Gastrocnemius medialis (tissue), 4 donors: ENCODE results near the gene FNDC3A. TPM values are rescaled to one million over a fixed set of nuclear protein-coding genes. Genes with fewer than 3 reads are reported as not detected.

ENCODE experiments used
- ATAC-seq, 2 donors: fragments of 150-250 bp; one replicate each; pipeline ENCODE4 v1.9.1; 2016
- DNase-seq, 2 donors: peaks; one replicate each; pipeline ENCODE4 v3.0.0-alpha.2; 2019
- H3K27ac ChIP-seq, 4 donors: fragments of 200-600 bp; sonication (generic); 1 replicate in 1 of 4; 2 replicates in 3 of 4; pipeline ENCODE4 v1.5.1; 2016 to 2018; ENCODE audit warnings: mild to moderate bottlenecking in 2 of 4, moderate library complexity in 1 of 4
- H3K27me3 ChIP-seq, 3 donors: fragments of 200-600 bp; sonication (generic) in 2 of 3; 1 replicate in 1 of 3; 2 replicates in 2 of 3; pipeline versions ENCODE4 v1.5.1 to v1.6.0; 2016 to 2019; ENCODE audit warnings: mild to moderate bottlenecking in 1 of 3, moderate library complexity in 1 of 3
- H3K36me3 ChIP-seq, 2 donors: fragments of 200-600 bp; sonication (generic) in 1 of 2; one replicate each; pipeline ENCODE4 v1.5.1; 2017 to 2018
- H3K4me1 ChIP-seq, 2 donors: fragments of 200-600 bp; sonication (generic) in 1 of 2; one replicate each; pipeline ENCODE4 v1.5.1; 2016 to 2017; ENCODE audit warnings: mild to moderate bottlenecking in 2 of 2
- H3K4me3 ChIP-seq, 4 donors: fragments of 200-600 bp; sonication (generic) in 3 of 4; 1 replicate in 1 of 4; 2 replicates in 3 of 4; pipeline ENCODE4 v1.5.1; 2016 to 2019; ENCODE audit warnings: mild to moderate bottlenecking in 2 of 4
- H3K9me3 ChIP-seq, 3 donors: fragments of 200-600 bp; sonication (generic) in 2 of 3; 1 replicate in 1 of 3; 2 replicates in 2 of 3; pipeline ENCODE4 v1.5.1; 2016 to 2019
- POLR2A ChIP-seq, 2 donors: fragments of 450-650 bp; IDR thresholded peaks; one replicate each; pipeline ENCODE4 v1.6.1; 2017; ENCODE audit warnings: antibody characterized with exemption in 2 of 2, mild to moderate bottlenecking in 2 of 2, moderate library complexity in 2 of 2
- in situ Hi-C, 4 donors: fragments of 200-750 bp; cut with MboI; loops; one replicate each; pipeline versions ENCODE4 v1.15.0 to v1.8.0; 2017; ENCODE audit warnings: low sequenced_read_pairs in 4 of 4
- intact Hi-C: fragments of 100-400 bp; cut with DNase I; formaldehyde crosslinking; loops from one replicate; pipeline ENCODE4 v1.15.1; 2023; ENCODE audit warnings: low total_unique reads
- total RNA-seq, 4 donors: library from RNA; depleted of rRNA; stranded (reverse); fragments of >200 nt; gene quantifications; one replicate each; pipeline versions ENCODE4 v1.1.0 to v1.2.3, GENCODE V29; 2016
- TF ChIP-seq, protein P1 (sequence below), 5 experiments: fragments of 450-650 bp in 3 of 5; fragments of 200-600 bp in 2 of 5; sonication (generic) in 2 of 5; IDR thresholded peaks in 4 of 5; conservative IDR thresholded peaks in 1 of 5; 1 replicate in 4 of 5; 2 replicates in 1 of 5; pipeline ENCODE4 v1.5.1; 2016 to 2019; ENCODE audit warnings: antibody characterized with exemption in 5 of 5, mild to moderate bottlenecking in 3 of 5, moderate library complexity in 3 of 5

FNDC3A gene
- total RNA-seq, 4 donors from 2014 or later: 9.6 to 18.3 (median 10.4) TPM

DNA sequence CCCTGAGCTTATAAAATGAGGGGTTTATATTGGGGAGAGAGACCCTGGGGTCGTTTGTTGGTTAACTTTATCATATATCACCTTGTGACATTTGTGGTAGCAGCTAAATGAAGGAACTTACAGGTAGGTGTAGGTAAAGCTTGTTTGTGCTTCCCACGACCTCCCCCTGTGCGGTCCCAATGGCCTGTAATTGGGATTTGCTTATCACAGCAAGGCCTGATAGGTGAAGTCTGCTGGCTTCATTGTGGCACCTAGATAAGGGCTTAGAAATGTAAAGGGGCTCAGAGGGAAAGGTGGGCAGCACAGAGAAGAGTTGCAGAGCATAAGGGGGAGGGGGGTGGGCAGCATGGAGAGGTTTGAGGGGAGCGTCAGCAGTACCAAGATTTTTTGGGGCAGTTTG is 208.9 kb downstream of the FNDC3A start:
- Histone ChIP-seq H3K36me3 (peaks cover 0 to 63% of the 10 kb centered on the region in 2 donors), H3K27ac (no peak overlapping the region), H3K4me1 (no peaks in the 10 kb centered on the region), H3K4me3 (no peak overlapping the region), H3K27me3 (no peaks in the 10 kb centered on the region), H3K9me3 (no peaks in the 10 kb centered on the region)
- ATAC-seq (no peak), DNase-seq (no peak)
- TF ChIP-seq POLR2A (IDR thresholded peaks at IDR 0.05): no peak
- TF ChIP-seq, protein P1, sequence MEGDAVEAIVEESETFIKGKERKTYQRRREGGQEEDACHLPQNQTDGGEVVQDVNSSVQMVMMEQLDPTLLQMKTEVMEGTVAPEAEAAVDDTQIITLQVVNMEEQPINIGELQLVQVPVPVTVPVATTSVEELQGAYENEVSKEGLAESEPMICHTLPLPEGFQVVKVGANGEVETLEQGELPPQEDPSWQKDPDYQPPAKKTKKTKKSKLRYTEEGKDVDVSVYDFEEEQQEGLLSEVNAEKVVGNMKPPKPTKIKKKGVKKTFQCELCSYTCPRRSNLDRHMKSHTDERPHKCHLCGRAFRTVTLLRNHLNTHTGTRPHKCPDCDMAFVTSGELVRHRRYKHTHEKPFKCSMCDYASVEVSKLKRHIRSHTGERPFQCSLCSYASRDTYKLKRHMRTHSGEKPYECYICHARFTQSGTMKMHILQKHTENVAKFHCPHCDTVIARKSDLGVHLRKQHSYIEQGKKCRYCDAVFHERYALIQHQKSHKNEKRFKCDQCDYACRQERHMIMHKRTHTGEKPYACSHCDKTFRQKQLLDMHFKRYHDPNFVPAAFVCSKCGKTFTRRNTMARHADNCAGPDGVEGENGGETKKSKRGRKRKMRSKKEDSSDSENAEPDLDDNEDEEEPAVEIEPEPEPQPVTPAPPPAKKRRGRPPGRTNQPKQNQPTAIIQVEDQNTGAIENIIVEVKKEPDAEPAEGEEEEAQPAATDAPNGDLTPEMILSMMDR (IDR thresholded peaks at IDR 0.05 in 4 of 5, conservative IDR thresholded peaks at IDR 0.05 in 1 of 5): no peak
- in situ Hi-C loops (no loop called here), intact Hi-C loops (no loop called here)

DNA sequence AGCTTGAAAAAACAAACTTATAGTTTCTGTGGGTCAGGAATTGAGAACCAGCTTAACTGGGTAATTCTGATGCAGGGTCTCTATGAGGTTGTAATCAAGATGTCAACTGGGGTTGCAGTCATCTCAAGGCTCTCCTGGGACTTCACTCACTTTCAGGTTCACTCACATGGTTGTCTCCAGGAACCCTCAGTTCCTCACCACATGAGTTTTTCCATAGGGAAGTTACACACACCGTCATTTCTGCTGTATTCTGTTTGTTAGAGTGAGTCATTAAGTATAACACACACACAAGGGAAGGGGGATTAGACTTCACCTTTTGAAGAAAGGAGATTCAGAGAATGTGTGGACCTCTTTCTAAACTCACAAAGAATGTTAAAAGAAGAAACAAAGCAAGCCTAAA is 209.6 kb downstream of the FNDC3A start:
- H3K4me3 ChIP-seq: no peak overlapping the region
- TF ChIP-seq, protein P1 (IDR thresholded peaks at IDR 0.05 in 4 of 5, conservative IDR thresholded peaks at IDR 0.05 in 1 of 5): no peak
- TF ChIP-seq POLR2A (IDR thresholded peaks at IDR 0.05): no peak
- DNase-seq (no peak), ATAC-seq (no peak)
- in situ Hi-C loops (no loop called here), intact Hi-C loops (no loop called here)
- H3K9me3 ChIP-seq: no peaks in the 10 kb centered on the region
- no peaks in the 10 kb centered on the region for H3K4me1 ChIP-seq
- H3K36me3 ChIP-seq: peaks cover 0 to 64% of the 10 kb centered on the region in 2 donors
- no peak overlapping the region for H3K27ac ChIP-seq
- H3K27me3 ChIP-seq: no peaks in the 10 kb centered on the region

DNA sequence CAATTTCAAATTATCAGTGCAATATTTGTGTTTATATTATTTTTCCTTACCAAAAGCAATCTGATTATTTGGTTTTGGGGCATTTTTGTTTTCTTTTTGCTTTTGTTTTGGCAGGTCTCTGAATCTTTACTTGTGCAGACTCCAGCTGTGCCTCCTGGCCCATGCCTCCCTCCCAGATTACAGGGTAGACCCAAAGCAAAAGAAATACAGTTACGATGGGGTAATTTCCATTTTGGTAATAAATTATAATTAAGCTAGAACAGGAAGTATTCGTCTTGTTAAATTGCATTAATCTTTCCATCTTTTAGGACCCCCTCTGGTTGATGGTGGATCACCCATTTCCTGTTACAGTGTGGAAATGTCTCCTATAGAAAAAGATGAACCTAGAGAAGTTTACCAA is 215.2 kb downstream of the FNDC3A start:
- no peak for DNase-seq
- Histone ChIP-seq H3K4me3 (no peak overlapping the region), H3K27ac (no peak overlapping the region), H3K36me3 (peaks cover 0 to 77% of the 10 kb centered on the region in 2 donors), H3K27me3 (no peaks in the 10 kb centered on the region), H3K4me1 (no peaks in the 10 kb centered on the region), H3K9me3 (no peaks in the 10 kb centered on the region)
- in situ Hi-C loops (no loop called here), intact Hi-C loops (no loop called here)
- ATAC-seq: no peak
- TF ChIP-seq POLR2A (IDR thresholded peaks at IDR 0.05): no peak
- TF ChIP-seq, protein P1 (IDR thresholded peaks at IDR 0.05 in 4 of 5, conservative IDR thresholded peaks at IDR 0.05 in 1 of 5): no peak

DNA sequence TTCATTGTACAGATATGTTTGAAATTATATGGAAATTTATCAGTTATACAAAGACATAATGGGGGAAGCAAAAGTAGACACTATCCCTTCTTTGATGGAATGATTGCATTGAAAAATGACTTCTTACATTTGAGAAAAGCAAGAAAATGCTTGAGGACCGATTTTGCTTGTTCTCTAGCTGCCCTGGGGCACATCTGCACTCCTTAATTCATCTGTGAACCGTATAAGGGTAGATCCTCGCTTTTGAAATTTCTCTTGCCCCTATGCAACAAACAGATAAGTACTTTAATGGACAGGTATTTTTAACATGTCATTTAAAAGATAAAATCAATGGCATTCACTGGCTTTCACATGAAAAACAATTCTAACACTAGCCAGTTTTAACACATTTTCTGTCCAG is 230.9 kb downstream of the FNDC3A start:
- no peaks in the 10 kb centered on the region for H3K27me3 ChIP-seq
- DNase-seq: no peak
- no peak for ATAC-seq
- H3K36me3 ChIP-seq: peaks cover 0 to 41% of the 10 kb centered on the region in 2 donors
- TF ChIP-seq, protein P1 (IDR thresholded peaks at IDR 0.05 in 4 of 5, conservative IDR thresholded peaks at IDR 0.05 in 1 of 5): no peak
- no peak for TF ChIP-seq POLR2A (IDR thresholded peaks at IDR 0.05)
- H3K4me3 ChIP-seq: no peak overlapping the region
- H3K9me3 ChIP-seq: no peaks in the 10 kb centered on the region
- intact Hi-C loops (no loop called here), in situ Hi-C loops (no loop called here)
- no peaks in the 10 kb centered on the region for H3K4me1 ChIP-seq
- H3K27ac ChIP-seq: no peak overlapping the region

DNA sequence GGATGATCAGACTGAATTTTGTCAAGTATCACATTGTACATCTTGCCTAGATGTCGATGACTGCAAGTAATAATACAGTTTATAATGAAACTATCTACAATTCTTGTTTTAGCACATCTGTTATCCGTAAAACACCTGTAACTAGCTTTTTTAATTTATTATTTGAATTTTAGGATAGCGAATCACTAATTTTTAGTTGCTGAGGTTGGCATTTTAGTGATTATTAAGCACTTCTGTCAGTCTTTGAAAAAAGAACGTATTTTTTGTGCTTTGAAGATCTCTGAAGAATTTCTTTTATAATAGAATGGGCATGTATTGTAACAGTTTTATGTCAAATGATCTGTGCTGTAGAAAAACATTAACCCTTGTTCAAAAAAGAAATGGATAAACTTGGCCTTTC is 232.9 kb downstream of the FNDC3A start:
- H3K27me3 ChIP-seq: no peaks in the 10 kb centered on the region
- TF ChIP-seq, protein P1 (IDR thresholded peaks at IDR 0.05 in 4 of 5, conservative IDR thresholded peaks at IDR 0.05 in 1 of 5): no peak
- TF ChIP-seq POLR2A (IDR thresholded peaks at IDR 0.05): no peak
- intact Hi-C loops (no loop called here), in situ Hi-C loops (no loop called here)
- no peaks in the 10 kb centered on the region for H3K9me3 ChIP-seq
- ATAC-seq: no peak
- H3K4me3 ChIP-seq: no peak overlapping the region
- DNase-seq: no peak
- no peaks in the 10 kb centered on the region for H3K4me1 ChIP-seq
- peaks cover 0 to 25% of the 10 kb centered on the region in 2 donors for H3K36me3 ChIP-seq
- H3K27ac ChIP-seq: no peak overlapping the region
